Right lung (tissue), 5 donors: ENCODE measurements around the gene SDK1. TPM values are rescaled to one million over a fixed set of nuclear protein-coding genes. Genes with fewer than 3 reads are reported as not detected.

Source experiments
- DNase-seq, 2 donors: peaks; one replicate each; pipeline ENCODE4 v3.0.0-alpha.2; 2013
- polyA plus RNA-seq, 5 donors: library from polyadenylated mRNA; unstranded; fragments of 120-200 nt; gene quantifications; one replicate each; pipeline versions ENCODE4 v1.2.1 to v1.2.3, GENCODE V29; 2013; ENCODE audit warnings: inconsistent platforms in 1 of 5, low replicate concordance in 1 of 5; ENCODE audit not compliant: insufficient read length in 5 of 5, insufficient read depth in 1 of 5

The SDK1 gene
- polyA plus RNA-seq, 5 donors = 8.1 to 19.5 (median 9.5) TPM

DNA sequence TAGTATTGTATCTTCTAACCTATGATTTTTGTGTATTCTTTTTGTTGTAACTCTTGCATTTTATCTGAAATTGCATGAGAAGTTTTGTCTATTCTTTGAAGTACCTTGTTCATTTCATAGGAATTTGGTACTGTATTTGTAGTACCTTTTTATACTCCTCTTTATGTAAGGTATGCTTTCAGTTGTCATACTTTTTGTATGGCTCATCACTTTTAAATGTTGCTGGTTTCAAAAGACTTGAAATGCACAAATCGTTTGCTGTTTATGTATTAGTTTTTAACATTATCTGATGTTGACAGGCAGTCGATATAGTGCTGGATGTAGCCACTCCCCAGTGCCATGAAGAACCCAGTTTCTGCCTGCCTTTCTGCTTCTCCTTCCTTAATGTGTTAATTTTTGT lies 158.1 kb downstream of the SDK1 start:
- DNase-seq = no peak

DNA sequence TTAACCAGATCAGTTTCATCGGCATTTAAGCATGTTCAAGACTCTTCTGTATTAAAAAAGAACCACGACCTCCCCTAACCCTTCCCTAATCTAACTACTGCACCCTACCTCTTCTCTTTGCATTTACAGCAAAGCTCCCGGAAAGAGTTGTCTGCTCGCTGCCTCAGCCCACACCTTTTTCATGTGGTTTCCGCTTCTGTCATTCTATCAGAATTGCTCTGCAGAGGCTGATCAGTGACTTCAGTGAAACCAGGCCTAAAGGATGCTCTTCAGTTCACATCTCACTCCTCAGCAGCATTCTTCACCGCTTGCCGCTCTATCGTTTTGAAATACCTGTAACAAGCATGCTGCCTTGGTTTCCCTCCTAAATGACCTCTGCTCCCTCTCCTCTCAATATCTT lies 160.9 kb downstream of the SDK1 start:
- no peak for DNase-seq

DNA sequence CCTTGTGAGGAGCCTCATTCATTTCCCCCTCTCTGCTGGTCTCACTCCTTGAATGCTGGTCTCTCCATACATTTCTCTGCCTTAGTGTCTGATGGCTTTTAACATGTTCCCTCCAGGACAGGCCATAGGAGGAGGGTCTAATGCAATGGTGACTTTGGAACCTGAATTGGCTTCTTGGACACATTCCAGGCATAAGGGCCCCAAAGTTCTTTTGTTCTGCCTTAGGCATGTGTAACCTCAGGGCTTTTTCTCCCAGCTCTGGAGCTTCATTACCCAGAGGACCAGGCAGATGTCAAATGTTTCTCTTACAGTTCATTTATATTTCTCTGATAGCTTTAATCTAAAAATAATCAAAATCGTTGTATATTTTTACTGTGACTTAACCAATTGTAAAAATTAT lies 162.6 kb downstream of the SDK1 start:
- no peak for DNase-seq

DNA sequence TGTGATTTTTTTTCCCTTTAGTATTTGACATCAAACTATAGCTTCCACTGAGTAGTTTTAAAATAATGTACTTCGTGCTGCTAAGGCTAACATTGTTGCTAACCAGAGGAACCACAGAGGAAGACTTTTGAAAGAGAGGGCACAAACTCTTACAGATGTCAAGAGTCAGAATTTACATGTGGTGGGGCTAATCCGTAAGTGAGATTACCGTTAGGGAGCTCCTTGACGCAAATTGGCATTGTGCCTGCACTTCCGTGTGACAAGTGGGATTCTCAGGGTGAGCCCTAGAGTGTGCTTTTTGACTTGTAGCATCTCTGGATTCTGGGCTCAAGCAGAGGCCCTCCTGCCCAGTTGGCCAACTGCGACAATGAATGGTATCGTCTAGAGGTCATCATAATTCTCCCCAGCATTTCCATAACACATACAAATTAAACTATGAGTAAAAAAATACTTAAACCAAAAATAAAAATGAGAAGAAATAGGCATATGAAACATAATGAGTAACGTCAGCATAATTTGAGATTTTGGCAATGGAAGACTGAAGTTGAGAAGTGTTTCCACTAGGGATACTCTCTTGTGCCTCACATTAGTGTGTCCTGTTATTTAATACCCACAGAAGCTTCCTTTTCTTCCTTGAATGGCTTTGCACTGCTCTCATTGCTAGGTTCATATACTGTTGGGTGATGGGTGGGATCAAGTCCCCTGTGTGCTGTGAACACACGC lies 164.0 kb downstream of the SDK1 start:
- no peak for DNase-seq

DNA sequence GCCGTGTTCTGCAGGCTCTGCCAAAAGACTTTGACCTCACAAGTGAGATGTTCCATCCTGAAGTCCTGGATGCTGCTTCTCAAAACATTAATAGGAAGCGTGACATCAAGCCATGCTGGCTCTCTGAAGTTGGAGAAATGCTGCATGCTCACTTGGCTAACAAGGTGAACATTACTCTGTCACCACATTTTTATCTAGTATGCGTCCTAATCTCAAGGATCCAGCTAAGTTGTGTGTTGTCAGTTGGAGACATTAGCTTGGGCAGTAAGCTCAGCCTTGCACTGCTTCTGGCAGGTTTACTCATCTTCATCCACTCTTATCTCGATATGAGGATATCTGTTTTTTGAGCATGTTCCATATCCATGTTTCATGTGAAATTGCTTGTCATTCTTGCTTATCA lies 165.2 kb downstream of the SDK1 start:
- DNase-seq = no peak

DNA sequence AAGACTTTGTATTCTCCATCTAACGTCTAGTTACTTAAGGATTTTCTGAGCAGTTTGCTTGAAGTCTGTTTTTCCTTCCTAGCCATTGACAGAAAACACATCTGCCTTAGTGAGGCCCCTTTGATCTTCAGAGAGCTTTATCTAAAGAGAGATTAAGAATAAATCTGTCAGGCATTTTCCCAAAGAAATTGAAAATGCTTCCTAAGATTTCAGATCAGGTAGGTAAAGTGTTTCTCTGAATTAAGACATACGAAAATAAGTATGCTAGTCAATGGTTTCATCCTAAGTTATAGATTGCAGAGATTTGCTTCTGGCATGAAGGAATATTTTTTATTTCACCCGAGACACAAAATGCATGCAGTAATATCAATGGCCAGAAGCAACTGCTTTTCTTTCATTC lies 168.6 kb downstream of the SDK1 start:
- no peak for DNase-seq

DNA sequence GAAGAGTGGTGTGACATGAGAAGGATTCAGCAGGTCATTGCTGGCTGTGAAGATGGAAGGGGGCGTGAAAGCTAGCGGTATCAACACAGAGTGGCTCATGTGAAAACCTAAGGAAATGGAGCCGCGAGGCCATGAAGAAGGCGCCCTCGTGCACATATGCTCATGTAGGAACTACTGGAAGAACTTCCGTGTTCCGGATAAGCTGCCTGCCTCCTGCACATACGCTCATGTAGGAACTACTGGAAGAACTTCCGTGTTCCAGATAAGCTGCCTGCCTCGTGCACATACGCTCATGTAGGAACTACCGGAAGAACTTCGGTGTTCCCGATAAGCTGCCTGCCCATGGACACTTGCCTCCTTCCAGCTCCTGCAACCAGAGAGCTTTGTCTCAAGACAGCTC lies 179.1 kb downstream of the SDK1 start:
- DNase-seq = no peak

DNA sequence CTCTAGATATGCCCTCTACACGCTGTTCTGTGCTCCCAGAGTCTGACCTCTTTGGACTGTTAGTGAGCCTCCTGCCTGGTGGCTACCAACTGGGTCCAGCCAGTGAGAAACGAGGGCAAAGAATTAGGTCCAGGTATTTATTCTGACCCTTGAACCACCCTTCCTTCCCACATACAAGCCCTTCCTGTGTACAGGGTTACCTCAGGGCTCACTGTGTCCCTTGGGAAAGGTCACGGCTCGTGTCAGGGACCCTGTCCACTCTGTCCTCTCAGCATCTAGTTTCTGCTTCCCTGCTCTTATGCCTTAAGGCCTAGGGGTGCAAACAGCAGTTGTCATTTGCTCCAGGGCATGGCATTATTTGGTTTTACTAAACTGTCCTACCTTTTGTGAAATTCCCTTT lies 180.4 kb downstream of the SDK1 start:
- no peak for DNase-seq

DNA sequence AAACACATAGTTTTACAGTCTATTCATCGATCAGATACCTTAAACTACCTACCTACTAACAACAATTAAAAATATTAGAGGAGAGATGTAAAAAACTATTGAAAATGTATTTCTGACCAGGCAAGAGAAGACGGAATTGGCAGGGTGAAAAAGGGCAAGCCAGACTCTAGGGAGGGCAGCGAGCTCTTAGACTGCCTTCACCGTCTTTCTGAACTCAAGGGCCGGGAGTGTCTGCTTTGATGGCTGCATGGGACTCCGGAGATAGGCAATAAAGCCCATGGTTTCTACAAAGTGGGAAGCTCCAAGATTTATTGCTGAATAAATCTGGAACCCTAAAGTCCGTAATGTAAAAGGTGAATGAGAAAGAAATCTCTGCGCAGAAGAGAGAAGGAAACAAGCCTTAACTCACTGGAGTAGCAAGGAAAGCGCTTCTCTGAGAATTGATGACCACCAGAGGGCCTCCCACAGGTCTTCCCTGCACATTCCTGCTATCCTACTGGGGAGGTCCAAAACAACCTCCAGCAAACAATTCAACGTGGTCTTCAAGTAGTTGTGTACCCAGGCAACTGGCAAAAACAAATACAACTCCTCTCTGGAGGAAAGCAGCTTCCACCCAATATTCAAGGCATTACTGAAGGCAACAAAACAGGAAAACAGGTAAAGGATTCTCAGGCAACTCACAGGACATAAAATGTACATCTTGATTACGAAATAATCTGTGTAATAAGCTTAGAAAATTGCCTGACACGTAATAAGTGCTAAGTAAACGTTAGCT lies 181.3 kb downstream of the SDK1 start:
- peak in 1 of 2 donors; percentile 27 for DNase-seq

DNA sequence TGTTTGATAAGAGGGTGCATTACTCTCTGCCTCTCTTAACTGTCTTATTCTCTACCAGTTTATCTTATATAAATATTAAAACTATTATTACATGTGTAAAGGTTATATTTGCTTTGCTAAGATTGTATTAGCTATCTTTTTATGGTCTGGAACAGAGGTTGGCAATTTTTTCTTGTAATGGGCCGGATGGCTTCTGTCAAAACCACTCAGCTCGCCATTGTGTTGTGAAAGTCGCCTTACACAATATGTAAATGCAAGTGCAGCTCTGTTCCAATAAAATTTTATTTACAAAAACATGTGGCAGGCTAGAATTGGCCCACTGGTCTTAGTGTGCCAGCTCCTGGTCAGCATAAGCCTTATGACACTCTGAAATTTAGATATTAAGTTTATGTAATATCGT lies 185.8 kb downstream of the SDK1 start:
- DNase-seq = no peak

DNA sequence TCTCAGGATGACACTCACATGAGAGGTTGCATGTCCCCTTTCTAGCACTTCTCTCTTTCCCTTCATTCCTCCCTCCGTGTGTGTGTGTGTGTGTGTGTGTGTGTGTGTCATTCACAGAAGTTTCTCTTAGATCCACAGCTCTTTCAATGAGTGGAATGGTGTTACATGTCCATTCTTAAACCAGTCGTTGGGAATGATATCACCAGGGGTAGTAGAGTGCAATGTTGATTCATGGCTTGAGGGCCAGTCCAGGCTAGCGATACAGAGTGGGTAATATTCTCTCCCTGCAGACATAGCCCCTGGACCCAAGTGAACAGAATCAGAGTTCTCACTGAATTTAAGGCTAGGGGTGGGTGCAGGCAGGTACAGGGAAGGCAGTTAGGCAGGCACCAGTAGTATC lies 187.8 kb downstream of the SDK1 start:
- no peak for DNase-seq

DNA sequence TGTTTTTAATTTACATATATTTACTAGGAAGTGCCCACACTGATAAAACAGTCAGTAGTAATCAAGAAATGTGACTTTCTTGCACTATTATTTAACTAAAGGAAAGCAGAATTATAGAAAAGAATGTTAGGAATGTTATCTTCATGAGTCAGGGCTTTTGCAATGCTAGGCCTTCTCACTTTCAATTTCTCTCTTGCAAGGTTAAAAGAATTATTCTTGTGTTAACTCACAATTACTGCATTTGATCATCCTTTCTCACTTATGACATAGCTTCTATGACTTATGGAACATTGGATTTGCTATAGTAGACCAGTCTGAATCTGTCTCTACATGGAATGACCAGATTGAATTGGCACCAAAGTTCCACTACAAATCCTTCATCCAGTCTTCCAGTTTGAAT lies 192.4 kb downstream of the SDK1 start:
- DNase-seq = no peak

DNA sequence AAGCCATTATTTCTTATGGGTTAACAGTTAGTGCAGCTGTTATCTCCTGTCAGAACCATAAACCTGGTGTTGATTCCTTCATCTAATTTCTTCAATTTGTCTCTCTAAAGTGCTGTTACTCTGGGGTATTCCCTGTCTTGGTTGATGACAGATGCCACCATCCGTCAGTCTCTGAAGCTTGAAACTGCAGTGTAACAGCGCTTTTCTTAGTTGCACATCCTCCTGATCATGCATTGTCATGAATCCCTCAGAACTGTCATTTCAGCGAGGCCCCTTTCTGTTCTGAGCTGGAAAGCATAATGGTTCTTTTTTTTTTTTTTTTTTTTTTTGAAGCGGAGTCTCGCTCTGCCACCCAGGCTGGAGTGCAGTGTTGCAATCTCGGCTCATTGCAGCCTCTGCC lies 193.9 kb downstream of the SDK1 start:
- no peak for DNase-seq

DNA sequence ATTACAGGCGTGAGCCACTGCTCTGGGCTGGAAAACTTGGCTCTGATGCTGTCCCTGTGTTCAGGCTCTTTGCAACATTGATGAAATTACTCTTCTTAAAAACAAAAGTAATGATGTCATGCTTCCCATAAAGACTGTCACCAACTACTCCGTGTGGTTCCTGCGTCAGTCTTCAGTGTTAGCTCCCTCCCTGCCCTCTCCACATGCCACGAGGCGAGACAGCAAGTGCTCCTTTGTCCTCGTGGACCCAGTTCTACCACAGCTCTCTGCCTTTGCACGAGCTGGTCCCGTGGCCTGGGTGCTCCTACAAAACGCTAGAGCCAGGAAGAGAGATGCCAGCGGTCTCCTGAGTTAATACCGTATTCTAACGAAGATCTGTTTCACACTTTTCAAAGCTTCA lies 194.5 kb downstream of the SDK1 start:
- no peak for DNase-seq

DNA sequence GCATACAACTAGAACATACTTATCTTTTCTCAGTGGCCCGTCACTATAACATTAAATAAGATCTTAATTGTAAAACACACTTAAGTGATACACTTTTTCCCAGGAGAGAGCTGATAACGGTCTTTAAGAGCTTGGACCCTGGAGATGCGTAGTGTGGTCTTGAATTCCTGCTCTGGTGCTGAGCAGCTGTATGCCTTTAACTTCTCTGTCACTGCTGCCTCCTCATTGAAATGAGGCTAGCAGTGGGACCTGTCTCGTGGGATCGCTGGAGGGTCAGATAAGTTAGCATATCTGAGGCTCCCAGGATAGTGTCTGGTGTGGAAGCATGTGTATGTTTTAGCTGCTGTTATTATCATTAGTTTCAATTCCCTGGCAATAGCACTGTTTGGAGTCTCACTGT lies 194.9 kb downstream of the SDK1 start:
- DNase-seq = no peak

DNA sequence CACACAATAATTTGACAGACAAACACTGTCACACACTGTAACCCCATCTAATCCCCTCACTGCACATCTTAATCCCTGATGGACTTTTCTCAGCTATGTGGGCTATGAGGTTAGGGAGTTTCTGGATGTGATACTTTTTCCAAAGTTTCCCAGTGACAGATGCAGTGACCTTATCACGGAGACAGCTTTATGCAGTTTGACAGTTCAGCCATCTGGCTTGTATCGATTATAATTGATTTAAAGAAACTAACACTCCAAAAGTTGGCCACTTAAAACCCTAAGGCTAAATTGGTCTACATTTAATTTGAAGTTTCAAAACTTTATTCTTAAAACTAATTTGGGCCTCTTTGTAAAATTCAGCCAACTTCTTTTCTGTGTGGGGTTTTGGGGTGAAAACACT lies 196.7 kb downstream of the SDK1 start:
- DNase-seq = no peak

DNA sequence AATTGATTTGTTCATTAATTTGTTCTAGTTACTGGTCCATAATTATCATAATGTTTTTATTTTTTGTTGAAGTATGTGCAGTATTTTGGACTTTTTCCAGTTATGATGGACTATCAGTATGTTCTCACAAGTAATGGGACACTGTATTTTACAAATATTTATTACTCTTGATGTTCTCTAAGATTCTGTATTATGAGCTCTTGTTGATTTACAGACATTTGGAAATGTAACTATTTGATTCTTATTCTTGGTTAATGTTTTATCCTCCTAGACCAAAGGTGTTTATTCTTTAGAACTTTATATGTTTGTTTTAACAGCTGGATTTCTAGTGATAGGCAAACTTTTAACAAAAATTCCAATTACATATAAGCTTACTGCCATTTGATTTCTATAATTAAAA lies 200.6 kb downstream of the SDK1 start:
- DNase-seq = no peak

DNA sequence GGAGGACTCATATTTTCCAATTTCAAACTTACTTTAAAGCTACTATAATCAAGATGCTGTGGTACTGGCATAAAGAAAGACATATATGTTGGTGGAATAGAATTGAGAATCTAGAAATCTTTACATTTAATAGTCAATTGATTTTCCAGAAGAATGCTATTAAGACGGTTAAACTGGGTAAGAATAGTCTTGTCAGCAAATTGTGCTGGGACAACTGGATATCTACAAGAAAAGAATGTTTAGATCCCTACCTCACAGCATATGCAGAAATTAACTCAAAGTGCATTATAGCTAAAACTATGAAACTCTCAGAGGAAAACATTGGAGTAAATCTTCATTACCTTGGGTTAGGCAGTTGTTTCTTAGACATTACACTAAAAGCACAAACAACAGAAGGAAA lies 203.3 kb downstream of the SDK1 start:
- DNase-seq = no peak

DNA sequence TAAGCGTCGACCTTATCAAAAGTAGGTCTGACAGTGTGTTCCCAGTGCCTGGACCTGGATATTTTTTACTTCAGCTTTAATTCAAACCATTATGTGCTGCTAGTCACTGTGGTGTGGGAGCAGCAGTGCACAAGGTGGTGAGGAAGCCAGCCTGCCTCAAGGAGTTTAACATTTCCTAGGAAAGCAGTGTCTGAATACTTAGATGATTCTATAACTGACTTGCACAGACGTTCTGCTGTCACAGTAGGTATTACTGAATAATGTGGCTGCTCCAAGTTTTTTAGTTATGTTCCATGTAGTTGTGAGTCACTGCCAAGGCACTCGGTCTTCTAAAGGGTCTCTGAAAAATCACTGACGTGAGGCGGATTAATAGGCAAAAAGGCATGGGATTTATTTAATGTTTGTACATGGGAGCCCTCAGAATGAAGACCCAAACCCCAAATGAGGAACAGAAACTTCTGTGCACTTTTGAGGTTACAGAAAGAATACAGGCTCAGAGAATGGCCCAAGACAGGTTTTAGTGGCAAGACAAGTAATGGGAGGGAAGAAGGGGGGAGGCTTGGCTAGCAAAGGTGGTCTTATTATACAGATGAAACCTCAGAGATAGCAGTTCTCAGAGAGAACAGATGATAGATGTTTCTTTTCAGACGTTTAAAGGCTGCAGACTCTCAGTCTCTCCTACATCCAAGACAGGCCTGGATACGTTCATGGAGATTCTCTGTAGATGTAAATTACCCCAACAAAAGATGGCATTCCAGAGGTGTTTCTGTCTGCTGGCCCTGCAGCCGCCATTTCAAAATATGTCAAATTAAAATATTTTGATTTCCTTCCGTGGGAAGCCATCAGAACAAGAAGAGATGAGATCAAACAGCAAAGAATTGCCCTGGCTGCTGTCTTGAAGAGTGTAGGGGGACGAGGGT lies 209.3 kb downstream of the SDK1 start:
- no peak for DNase-seq

DNA sequence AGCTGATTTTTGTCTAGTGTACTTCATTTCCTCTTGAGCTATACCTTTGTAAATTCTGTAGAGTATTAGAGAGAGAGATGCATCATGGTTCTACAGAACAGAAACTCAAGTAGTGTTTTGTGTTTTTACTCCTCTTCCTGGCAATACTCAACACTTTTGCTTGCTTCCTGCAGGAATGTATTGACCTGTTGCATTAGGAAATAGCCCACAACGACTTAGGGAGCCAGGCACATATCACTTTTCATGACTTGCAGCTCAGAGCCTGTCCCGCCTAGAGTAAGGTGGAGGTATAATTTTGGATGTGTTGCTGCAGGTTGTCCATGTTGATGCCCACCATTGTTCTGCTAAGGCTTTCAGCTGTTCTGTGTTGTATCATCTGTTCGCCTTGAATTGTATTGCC lies 216.3 kb downstream of the SDK1 start:
- no peak for DNase-seq

DNA sequence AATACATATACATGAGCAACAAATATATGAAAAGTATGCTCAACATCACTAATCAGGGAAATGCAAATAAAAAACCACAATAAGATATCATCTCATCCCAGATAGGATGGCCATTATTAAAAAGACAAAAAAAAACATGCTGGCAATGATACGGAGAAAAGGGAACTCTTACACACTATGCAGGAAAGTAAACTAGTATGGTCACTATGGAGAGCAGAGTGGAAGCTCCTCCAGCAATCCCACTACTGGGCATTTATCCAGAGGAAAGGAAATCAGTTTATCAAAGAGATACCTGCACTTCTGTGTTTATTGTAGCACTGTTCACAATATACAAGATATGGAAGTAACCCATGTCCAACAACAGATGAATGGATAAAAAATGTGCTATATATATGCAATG lies 217.5 kb downstream of the SDK1 start:
- no peak for DNase-seq

DNA sequence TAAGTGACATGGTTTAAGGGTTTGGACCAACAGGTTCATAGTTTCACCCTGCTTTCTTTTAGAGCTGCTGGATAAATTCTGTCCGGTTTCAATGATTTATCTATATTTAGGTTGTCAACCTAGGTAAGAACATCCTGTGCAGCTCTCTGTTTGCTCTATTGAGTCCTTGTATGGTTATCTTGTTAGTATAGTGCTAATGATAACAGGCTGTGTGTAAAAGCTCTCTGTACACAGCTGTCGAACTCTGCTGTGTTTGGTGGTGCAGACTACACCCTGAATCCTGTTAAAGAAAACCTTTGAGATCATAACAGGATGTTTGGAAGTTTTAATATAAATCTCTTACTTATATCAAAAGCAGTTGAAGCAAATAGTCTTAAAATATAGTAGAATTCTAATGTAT lies 219.2 kb downstream of the SDK1 start:
- DNase-seq = no peak
